Activated T-cell treated with anti-CD3 and anti-CD28 coated beads, Interleukin-2, amount 50 U/mL, for 72 hours (primary cell): ENCODE measurements around the gene NUP93. TPM values are rescaled to one million over a fixed set of nuclear protein-coding genes. Genes with fewer than 3 reads are reported as not detected.

ENCODE experiments used
- ATAC-seq, 2 donors: fragments of 150-1000 bp; cut with Tn5 transposase; replicated peaks in 1 of 2; 2 replicates each; pipeline ENCODE4 v1.10.0; 2021; ENCODE audit warnings: moderate library complexity in 2 of 2, mild to moderate bottlenecking in 1 of 2
- DNase-seq, 2 donors: peaks; one replicate each; pipeline ENCODE4 v3.0.0; 2021 to 2022; ENCODE audit warnings: mixed read lengths in 1 of 2
- H3K27ac Mint-ChIP-seq: one replicate; pipeline ENCODE4 v1.8.0; 2022; ENCODE audit warnings: mild to moderate bottlenecking, moderate library complexity, mixed read lengths
- H3K27me3 Mint-ChIP-seq: one replicate; pipeline ENCODE4 v1.8.0; 2022; ENCODE audit warnings: low read depth, mixed read lengths
- H3K36me3 Mint-ChIP-seq, 2 donors: one replicate each; pipeline ENCODE4 v1.8.0; 2022; ENCODE audit warnings: mixed read lengths in 2 of 2, mild to moderate bottlenecking in 1 of 2; ENCODE audit not compliant: insufficient read depth in 2 of 2
- H3K4me1 Mint-ChIP-seq: one replicate; pipeline ENCODE4 v1.8.0; 2022; ENCODE audit warnings: low read depth, mixed read lengths
- H3K4me3 Mint-ChIP-seq, 2 donors: one replicate each; pipeline ENCODE4 v1.8.0; 2022; ENCODE audit warnings: mild to moderate bottlenecking in 2 of 2, mixed read lengths in 2 of 2, moderate library complexity in 2 of 2
- H3K9me3 Mint-ChIP-seq, 2 donors: one replicate each; pipeline ENCODE4 v1.8.0; 2022; ENCODE audit warnings: mixed read lengths in 2 of 2
- total RNA-seq, 2 donors: library from RNA; stranded (reverse); gene quantifications; one replicate each; pipeline ENCODE4 v1.2.3, GENCODE V29; 2022

Gene NUP93
- total RNA-seq, 2 donors from 2014 or later, result 112 to 155 TPM

DNA sequence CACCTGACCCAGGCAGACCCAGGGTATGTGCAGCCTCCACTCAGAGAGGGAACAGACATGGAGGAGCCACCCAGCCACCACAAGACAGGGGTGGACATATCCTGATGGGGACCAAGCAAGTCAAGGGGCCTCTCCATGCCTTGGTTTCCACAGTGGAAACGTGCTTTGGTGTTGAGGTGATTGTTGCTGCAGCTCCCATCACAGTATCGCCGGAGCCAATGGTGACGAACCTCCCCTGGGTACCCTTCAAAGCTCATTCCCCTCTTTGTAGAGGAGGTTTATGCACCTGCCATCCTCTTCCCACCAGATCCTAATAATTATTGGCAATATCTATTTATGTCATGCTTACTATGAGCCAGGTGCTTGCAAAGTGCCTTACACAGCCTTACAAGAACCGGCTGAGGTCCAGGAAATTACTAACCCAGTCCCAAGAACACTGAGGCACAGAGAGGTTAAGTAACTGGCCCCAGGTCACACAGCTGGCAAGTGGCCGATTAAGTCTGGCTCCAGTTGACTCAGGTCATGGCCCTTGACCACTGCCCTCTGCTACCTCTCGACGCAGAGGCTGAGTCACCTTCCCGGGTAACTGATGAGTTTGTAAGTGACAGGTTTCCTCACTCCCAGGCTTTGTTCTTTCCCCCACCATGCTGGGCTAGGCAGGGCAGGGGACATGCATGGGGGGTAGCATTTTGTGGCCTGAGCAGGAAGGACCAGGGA lies 155.7 kb downstream of the NUP93 start:
- no peak overlapping the region for H3K4me3 Mint-ChIP-seq
- H3K36me3 Mint-ChIP-seq, result no peaks in the 10 kb centered on the region
- DNase-seq (no peak), ATAC-seq (no peak)
- H3K4me1 Mint-ChIP-seq, result no peaks in the 10 kb centered on the region
- H3K27ac Mint-ChIP-seq, result no peak overlapping the region
- no peaks in the 10 kb centered on the region for H3K27me3 Mint-ChIP-seq
- H3K9me3 Mint-ChIP-seq, result no peaks in the 10 kb centered on the region

DNA sequence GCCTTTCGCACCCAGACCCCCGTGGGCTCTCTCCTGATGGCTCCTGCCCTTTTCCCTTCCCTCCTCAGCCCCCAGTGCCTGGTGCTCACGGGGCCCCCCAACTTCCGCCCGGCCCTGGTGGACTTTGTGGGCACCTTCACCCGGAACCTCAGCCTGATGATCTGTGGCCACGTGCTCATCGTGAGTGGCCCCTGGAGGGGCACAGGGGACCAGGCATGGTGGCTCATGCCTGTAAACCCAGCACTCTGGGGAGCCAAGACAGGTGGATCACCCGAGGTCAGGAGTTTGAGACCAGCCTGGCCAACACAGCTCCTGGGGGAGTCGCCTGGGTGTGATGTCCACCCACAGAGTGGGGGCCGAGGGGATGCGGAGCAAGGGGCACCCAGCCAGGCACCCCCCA lies 156.4 kb downstream of the NUP93 start:
- Mint-ChIP-seq H3K36me3 (no peaks in the 10 kb centered on the region), H3K4me3 (no peak overlapping the region), H3K27ac (no peak overlapping the region), H3K4me1 (no peaks in the 10 kb centered on the region), H3K9me3 (no peaks in the 10 kb centered on the region), H3K27me3 (no peaks in the 10 kb centered on the region)
- no peak for DNase-seq
- ATAC-seq, result no peak

DNA sequence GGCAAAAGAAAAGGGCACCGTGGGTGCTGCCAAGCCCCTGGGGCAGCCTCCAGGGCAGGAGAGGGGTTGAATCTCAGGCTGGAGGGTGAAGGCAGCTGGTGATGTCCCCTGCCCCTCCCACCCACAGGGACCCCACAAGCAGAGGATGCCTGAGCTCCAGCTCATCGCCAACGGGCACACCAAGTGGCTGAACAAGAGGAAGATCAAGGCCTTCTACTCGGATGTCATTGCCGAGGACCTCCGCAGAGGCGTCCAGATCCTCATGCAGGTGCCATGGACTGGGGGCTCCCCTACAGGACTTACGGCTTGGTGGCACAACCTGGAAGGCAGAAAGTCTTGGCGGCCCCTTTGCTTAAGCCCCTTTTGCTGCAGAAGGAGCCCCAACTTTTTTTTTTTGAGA lies 156.9 kb downstream of the NUP93 start:
- DNase-seq (no peak), ATAC-seq (no peak)
- no peaks in the 10 kb centered on the region for H3K4me1 Mint-ChIP-seq
- H3K9me3 Mint-ChIP-seq, result no peaks in the 10 kb centered on the region
- no peak overlapping the region for H3K27ac Mint-ChIP-seq
- H3K4me3 Mint-ChIP-seq, result no peak overlapping the region
- no peaks in the 10 kb centered on the region for H3K36me3 Mint-ChIP-seq
- no peaks in the 10 kb centered on the region for H3K27me3 Mint-ChIP-seq

DNA sequence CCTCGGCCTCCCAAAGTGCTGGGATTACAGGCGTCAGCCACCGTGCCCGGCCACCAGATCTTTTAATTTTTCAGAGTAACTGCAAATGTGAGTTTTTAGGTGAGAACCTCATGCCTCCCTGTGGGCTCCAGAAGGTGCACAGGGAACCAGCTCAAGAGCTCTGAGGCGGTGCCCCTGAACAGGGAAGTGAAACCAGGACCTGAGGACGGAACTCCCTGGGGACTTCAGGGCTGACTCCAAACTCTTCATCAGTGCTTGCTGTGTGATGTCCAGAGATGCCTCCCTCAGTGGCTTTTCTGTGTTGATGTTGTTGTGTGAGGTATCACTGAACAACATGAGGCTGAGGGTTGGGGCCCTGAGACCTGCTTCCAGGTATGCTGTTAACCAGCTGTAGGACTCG lies 158.9 kb downstream of the NUP93 start:
- DNase-seq, result no peak
- H3K4me3 Mint-ChIP-seq, result no peak overlapping the region
- no peaks in the 10 kb centered on the region for H3K27me3 Mint-ChIP-seq
- H3K4me1 Mint-ChIP-seq, result no peaks in the 10 kb centered on the region
- H3K27ac Mint-ChIP-seq, result no peak overlapping the region
- ATAC-seq, result no peak
- no peaks in the 10 kb centered on the region for H3K9me3 Mint-ChIP-seq
- H3K36me3 Mint-ChIP-seq, result no peaks in the 10 kb centered on the region

DNA sequence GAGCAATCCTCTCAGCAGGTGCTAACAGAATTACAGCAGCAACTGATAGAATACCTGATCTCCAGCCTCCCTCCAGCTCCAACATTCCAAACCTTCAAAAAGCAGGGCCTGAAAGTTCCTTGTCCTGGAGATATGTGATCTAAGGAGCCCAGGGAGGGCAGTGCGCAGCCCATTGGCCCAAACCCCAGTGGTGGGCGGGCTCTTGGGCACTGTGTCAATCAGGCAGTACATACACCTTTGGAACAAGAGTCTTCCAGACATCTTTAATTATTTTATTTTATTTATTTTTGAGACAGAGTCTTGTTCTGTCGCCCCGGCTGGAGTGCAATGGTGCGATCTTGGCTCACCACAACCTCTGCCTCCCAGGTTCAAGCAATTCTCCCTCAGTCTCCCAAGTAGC lies 159.3 kb downstream of the NUP93 start:
- no peaks in the 10 kb centered on the region for H3K4me1 Mint-ChIP-seq
- H3K9me3 Mint-ChIP-seq, result no peaks in the 10 kb centered on the region
- H3K27ac Mint-ChIP-seq, result no peak overlapping the region
- no peaks in the 10 kb centered on the region for H3K27me3 Mint-ChIP-seq
- DNase-seq, result no peak
- H3K36me3 Mint-ChIP-seq, result no peaks in the 10 kb centered on the region
- ATAC-seq, result no peak
- no peak overlapping the region for H3K4me3 Mint-ChIP-seq

DNA sequence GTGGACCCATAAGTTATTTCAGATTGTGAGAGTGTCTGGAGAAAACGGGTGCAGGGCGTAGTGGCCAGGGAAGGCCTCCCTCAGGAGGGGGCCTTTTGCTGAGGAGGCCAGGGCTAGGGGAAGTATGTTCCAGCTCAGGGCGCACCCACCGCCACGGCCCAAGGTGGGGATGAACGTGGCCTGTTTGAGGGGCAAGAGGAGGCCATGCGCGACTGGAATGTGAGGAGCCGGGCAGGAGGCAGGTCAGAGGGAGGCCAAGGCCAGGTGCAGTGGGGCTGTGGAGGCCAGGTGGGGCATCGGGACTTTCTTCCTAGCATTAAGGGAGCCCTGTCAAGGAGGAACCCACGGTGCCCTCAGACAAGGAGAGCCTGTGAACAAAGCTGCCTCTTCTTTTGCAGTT lies 161.8 kb downstream of the NUP93 start:
- Mint-ChIP-seq H3K4me1 (peaks cover under 1% of the 10 kb centered on the region), H3K27ac (no peak overlapping the region), H3K36me3 (no peaks in the 10 kb centered on the region), H3K9me3 (no peaks in the 10 kb centered on the region), H3K4me3 (no peak overlapping the region), H3K27me3 (no peaks in the 10 kb centered on the region)
- DNase-seq (no peak), ATAC-seq (no peak)

DNA sequence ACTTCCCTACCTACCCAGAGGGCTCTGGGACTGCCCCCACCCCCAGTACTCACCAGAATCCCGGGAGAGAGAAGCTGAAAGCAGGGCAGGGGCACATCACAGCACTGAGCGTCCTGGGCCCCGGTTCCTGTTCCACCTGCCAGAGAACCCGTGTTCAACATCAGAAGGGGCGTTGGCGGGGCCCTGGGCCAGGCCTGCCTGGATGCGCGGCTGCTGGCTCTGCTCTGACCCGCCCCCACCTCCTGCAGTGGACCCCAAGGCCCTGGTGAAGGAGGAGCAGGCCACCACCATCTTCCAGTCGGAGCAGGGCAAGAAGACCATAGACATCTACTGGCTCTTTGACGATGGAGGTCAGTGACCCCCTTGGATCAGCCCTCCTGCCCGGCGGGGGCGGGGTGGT lies 162.8 kb downstream of the NUP93 start:
- Mint-ChIP-seq H3K9me3 (no peaks in the 10 kb centered on the region), H3K4me1 (peaks cover 5% of the 10 kb centered on the region), H3K4me3 (no peak overlapping the region), H3K36me3 (no peaks in the 10 kb centered on the region), H3K27ac (no peak overlapping the region), H3K27me3 (no peaks in the 10 kb centered on the region)
- ATAC-seq (no peak), DNase-seq (no peak)

DNA sequence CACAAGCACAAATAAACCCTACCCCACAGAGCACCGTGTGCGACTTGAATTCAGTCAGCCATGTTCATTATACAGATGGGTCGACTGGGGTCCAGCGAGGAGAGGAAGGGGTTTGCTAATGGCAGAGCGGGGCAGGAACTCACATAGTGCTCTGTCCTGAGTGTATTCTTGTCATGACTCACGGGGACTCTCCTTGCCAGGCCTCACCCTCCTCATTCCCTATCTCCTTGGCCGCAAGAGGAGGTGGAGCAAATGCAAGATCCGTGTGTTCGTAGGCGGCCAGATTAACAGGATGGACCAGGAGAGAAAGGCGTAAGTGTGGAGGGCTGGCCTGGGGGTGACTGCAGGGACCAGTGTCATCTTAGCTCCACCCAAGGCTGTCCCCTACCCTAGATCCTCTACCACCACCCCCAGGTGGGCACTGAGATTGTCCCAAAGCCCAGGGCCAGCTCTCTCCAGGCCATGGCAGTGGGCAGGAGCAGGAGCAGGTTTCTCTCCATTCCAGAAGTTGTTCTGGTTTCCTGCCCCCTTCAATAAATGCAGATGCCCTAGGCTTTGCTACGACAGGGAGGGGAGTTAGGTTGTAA lies 164.5 kb downstream of the NUP93 start:
- ATAC-seq, result no peak
- H3K27me3 Mint-ChIP-seq, result no peaks in the 10 kb centered on the region
- DNase-seq, result no peak
- H3K27ac Mint-ChIP-seq, result no peak overlapping the region
- no peak overlapping the region for H3K4me3 Mint-ChIP-seq
- H3K4me1 Mint-ChIP-seq, result peaks cover 17% of the 10 kb centered on the region
- H3K9me3 Mint-ChIP-seq, result no peaks in the 10 kb centered on the region
- H3K36me3 Mint-ChIP-seq, result no peaks in the 10 kb centered on the region

DNA sequence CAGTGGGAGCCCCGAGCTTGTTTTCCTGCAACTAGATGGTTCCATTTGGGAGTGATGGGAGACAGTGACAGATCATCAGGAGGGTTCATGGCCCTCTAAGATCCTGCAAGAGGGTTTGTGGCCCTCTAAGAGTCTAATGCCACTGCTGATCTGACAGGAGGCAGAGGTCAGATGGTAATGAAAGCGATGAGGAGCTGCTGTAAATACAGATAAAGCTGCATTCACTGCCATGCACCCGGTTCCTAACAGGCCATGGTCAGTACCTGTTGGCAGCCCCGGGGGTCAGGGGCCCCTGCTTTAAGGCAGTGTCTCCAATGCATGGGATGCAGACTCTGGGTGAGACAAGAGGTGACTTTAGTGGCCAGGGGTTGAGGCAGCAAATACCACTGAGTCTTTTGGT lies 165.9 kb downstream of the NUP93 start:
- peaks cover 12% of the 10 kb centered on the region for H3K27me3 Mint-ChIP-seq
- ATAC-seq (no peak), DNase-seq (no peak)
- no peaks in the 10 kb centered on the region for H3K36me3 Mint-ChIP-seq
- H3K4me1 Mint-ChIP-seq, result peaks cover 27% of the 10 kb centered on the region
- no peak overlapping the region for H3K27ac Mint-ChIP-seq
- H3K4me3 Mint-ChIP-seq, result no peak overlapping the region
- H3K9me3 Mint-ChIP-seq, result no peaks in the 10 kb centered on the region

DNA sequence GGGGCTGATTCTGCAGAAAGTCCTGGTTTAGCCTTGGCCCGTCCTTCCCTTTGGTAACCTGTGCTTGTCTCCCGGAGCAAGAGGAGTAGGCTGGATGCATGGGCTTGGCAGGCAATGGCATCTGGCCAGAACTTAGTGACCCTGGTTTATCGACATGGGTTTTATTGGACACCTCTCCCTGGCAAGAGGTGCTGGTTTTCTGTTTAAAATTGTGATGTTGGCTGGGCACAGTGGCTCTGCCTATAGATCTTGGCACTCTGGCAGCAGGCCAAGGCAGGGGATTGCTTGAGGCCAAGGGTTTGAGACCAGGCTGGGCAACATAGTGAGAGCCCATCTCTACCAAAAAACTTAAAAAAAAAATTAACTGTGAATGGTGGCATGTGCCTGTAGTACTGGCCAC lies 166.3 kb downstream of the NUP93 start:
- no peaks in the 10 kb centered on the region for H3K9me3 Mint-ChIP-seq

DNA sequence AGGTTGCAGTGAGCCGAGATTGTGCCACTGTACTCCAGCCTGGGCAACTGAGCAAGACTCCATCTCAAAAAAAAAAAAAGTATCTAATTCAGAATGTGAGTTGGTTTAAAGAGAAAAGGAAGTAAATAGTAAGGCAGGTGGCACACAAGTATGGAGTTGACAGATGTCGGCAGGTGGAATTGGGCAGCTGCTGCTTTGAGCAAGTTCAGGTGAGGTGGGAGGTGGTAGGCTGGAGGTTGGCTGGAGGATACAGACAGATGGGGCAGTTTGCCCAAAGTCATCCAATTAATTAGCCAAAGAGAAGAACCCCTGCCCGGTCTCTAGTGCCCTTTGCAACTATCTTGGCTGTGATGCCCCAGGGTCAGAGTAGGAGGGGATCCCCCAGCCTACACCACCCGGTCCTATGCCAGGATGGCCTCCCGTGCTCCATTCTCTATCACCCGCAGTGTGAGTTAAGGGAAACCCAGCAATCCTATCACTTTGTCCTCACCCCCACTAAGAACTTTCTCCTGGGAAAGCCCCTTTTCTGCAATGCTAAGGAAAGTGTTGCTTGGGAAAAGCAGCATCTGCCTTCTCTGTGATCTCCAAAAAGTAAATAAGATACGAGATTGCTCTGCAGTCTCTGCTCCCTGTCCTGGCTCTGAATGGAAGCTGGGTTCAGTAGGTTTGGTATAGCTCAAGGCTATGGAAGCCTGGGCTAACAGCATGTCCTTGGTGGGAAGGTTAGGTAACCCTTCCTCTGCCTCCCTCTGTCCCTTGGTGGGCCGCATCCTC lies 167.3 kb downstream of the NUP93 start:
- H3K4me3 Mint-ChIP-seq, result no peak overlapping the region
- no peak overlapping the region for H3K27ac Mint-ChIP-seq
- peaks cover 18% of the 10 kb centered on the region for H3K27me3 Mint-ChIP-seq
- H3K4me1 Mint-ChIP-seq, result peaks cover 27% of the 10 kb centered on the region
- no peaks in the 10 kb centered on the region for H3K36me3 Mint-ChIP-seq
- ATAC-seq, result no peak
- no peaks in the 10 kb centered on the region for H3K9me3 Mint-ChIP-seq
- no peak for DNase-seq

More for the DNA sequence above, 166.3 kb downstream of the NUP93 start:
- Mint-ChIP-seq H3K27ac (no peak overlapping the region), H3K4me1 (peaks cover 27% of the 10 kb centered on the region), H3K4me3 (no peak overlapping the region), H3K36me3 (no peaks in the 10 kb centered on the region), H3K27me3 (peaks cover 16% of the 10 kb centered on the region)
- no peak for ATAC-seq
- no peak for DNase-seq

DNA sequence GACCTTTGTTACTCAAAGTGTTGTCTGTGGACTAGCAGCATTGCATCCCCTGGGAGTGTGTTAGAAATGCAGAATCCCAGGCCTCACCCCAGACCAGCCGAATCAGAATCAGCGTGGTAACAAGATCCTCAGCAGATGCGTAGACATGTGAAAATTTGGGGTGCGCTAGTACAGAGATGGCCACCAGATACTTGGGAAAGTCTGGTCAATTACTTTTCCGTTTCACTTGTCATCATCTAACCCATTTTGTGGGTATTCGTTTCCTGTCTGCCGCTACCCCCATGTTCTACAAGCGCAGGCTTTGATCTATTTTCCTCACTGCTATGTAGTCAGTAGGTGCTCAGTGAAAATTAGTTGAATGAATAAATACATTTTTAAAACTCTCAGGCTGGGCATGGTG lies 168.9 kb downstream of the NUP93 start:
- DNase-seq, result peak in 1 of 2 donors; percentile 21
- H3K4me1 Mint-ChIP-seq, result peaks cover 27% of the 10 kb centered on the region
- peak; percentile 61 to 83 for ATAC-seq
- peak overlapping the region in 1 of 2 donors; percentile 43 for H3K4me3 Mint-ChIP-seq
- peaks cover 18% of the 10 kb centered on the region for H3K27me3 Mint-ChIP-seq
- H3K9me3 Mint-ChIP-seq, result no peaks in the 10 kb centered on the region
- no peaks in the 10 kb centered on the region for H3K36me3 Mint-ChIP-seq
- H3K27ac Mint-ChIP-seq, result no peak overlapping the region
